ENCODE data around the gene IGSF6.

DNA sequence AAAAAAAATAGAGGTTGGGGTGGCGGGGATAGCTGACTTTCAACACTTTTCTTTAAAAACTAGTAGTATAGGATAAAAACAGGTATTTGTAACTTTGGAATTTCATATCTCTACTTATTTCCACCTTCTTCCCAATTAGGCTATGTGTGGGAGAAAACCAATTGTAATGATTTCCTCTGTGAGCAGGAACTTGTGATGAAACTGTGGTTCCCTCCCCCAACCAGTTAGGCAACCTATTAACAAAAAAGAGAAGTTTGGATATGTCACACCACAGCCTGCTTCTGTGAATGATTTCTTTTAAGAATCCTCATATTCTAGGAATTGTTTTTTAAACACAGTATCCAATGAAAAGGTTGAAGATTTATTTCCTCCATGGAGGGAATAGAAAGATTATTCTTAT is 1.9 kb downstream of the IGSF6 start:
- no peak for TF ChIP-seq EZH2 (IDR thresholded peaks at IDR 0.05; ENCODE audit: insufficient read depth, poor library complexity, severe bottlenecking)
- TF ChIP-seq EZH2phosphoT487 (IDR thresholded peaks at IDR 0.05; ENCODE audit: insufficient read depth, low read depth), result no peak
